Upper lobe of left lung (tissue), 6 donors: ENCODE measurements around the gene SLC25A44. TPM values are rescaled to one million over a fixed set of nuclear protein-coding genes. Genes with fewer than 3 reads are reported as not detected.
"Not testable (repeated sequence)": the region's sequence is repeated elsewhere in the genome, so short reads cannot be mapped to it uniquely, and the experiment has no call there.

ENCODE experiments used
- ATAC-seq, 2 donors: fragments of 200-7000 bp; cut with Tn5 transposase; one replicate each; pipeline ENCODE4 v1.9.1; 2022; ENCODE audit warnings: mild to moderate bottlenecking in 2 of 2, moderate library complexity in 2 of 2; ENCODE audit not compliant: low FRiP score in 2 of 2
- DNase-seq, 2 donors: peaks; one replicate each; pipeline ENCODE4 v3.0.0-alpha.2; 2019 to 2020
- H3K27ac ChIP-seq, 4 donors: fragments of 200-600 bp; sonication (generic); one replicate each; pipeline ENCODE4 v1.5.1; 2016 to 2019
- H3K27me3 ChIP-seq, 4 donors: fragments of 200-600 bp; sonication (generic); one replicate each; pipeline ENCODE4 v1.5.1; 2017 to 2019
- H3K36me3 ChIP-seq, 4 donors: fragments of 200-600 bp; sonication (generic); one replicate each; pipeline ENCODE4 v1.5.1; 2016 to 2019
- H3K4me1 ChIP-seq, 4 donors: fragments of 200-600 bp; sonication (generic); one replicate each; pipeline ENCODE4 v1.5.1; 2018 to 2019
- H3K4me3 ChIP-seq, 4 donors: fragments of 200-600 bp; sonication (generic); one replicate each; pipeline ENCODE4 v1.5.1; 2017 to 2019; ENCODE audit warnings: mild to moderate bottlenecking in 2 of 4, moderate library complexity in 1 of 4
- H3K9me3 ChIP-seq, 4 donors: fragments of 200-600 bp; sonication (generic); one replicate each; pipeline ENCODE4 v1.5.1; 2018 to 2019
- CTCF ChIP-seq, 6 experiments: fragments of 450-650 bp in 4 of 6; fragments of 200-600 bp in 2 of 6; sonication (generic) in 2 of 6; IDR thresholded peaks; one replicate each; pipeline ENCODE4 v1.5.1; 2016 to 2019; ENCODE audit warnings: antibody characterized with exemption in 6 of 6
- EP300 ChIP-seq, 4 donors: sonication (generic); formaldehyde crosslinking; IDR thresholded peaks; one replicate each; pipeline ENCODE4 v1.5.1; 2017; ENCODE audit warnings: antibody characterized with exemption in 4 of 4, control low read depth in 2 of 4
- POLR2A ChIP-seq, 4 donors: fragments of 450-650 bp; IDR thresholded peaks; one replicate each; pipeline ENCODE4 v1.5.1; 2016 to 2017; ENCODE audit warnings: antibody characterized with exemption in 4 of 4, mild to moderate bottlenecking in 2 of 4
- POLR2AphosphoS5 ChIP-seq, 2 donors: sonication (generic); formaldehyde crosslinking; IDR thresholded peaks; one replicate each; pipeline ENCODE4 v1.5.1; 2017; ENCODE audit warnings: antibody characterized with exemption in 2 of 2
- WGBS, 2 donors: methylation state at CpG; one replicate each; pipeline ENCODE4 v1.1.5; 2017 to 2018; 5-methylcytosine and 5-hydroxymethylcytosine counted together
- total RNA-seq, 6 donors: library from RNA; depleted of rRNA in 4 of 6; stranded (reverse); fragments of >200 nt in 4 of 6; gene quantifications; one replicate each; pipeline versions ENCODE4 v1.1.0 to v1.2.1, GENCODE V29; 2016 to 2021
- donor health status: DM: no; HTN: no; CAD: no; lungs with moderate emphysema.
- donor health status: DM: no; HTN: yes; CAD: no; lungs with severe emphysema.

Gene SLC25A44
- total RNA-seq, 6 donors from 2014 or later: 11.0 to 27.4 (median 21.1) TPM

DNA sequence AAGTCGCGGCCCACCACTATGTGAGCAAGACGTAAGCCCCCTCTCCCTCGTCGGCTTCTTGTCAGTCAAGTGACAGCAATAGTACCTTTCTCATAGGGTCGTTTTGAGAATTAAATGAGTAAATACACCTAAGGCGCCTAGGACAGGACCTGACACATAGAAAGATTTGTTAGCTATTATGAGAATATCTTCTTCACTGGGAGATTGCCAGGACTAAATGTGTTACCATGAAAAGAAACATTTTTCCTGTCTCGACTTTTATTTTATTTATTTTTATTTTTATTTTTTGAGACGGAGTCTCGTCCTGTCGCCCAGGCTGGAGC, 19.7 kb downstream of the SLC25A44 start:
- no peaks in the 10 kb centered on the region for H3K27me3 ChIP-seq
- peaks cover 23 to 49% (median 34%) of the 10 kb centered on the region in 4 donors for H3K4me1 ChIP-seq
- DNase-seq (no peak), ATAC-seq (no peak)
- WGBS, 2 donors: 18 to 25% methylated on average over 8 to 11 of the region's 11 CpGs
- H3K27ac ChIP-seq: peak overlapping the region; percentile 87 to 95 (median 93)
- peak overlapping the region; percentile 34 to 62 (median 50) for H3K4me3 ChIP-seq
- TF ChIP-seq POLR2A (IDR thresholded peaks at IDR 0.05) (no peak), POLR2AphosphoS5 (IDR thresholded peaks at IDR 0.05) (no peak), CTCF (IDR thresholded peaks at IDR 0.05) (no peak), EP300 (IDR thresholded peaks at IDR 0.05) (no peak)
- peaks cover 6 to 23% (median 15%) of the 10 kb centered on the region in 4 donors for H3K36me3 ChIP-seq
- no peaks in the 10 kb centered on the region for H3K9me3 ChIP-seq

DNA sequence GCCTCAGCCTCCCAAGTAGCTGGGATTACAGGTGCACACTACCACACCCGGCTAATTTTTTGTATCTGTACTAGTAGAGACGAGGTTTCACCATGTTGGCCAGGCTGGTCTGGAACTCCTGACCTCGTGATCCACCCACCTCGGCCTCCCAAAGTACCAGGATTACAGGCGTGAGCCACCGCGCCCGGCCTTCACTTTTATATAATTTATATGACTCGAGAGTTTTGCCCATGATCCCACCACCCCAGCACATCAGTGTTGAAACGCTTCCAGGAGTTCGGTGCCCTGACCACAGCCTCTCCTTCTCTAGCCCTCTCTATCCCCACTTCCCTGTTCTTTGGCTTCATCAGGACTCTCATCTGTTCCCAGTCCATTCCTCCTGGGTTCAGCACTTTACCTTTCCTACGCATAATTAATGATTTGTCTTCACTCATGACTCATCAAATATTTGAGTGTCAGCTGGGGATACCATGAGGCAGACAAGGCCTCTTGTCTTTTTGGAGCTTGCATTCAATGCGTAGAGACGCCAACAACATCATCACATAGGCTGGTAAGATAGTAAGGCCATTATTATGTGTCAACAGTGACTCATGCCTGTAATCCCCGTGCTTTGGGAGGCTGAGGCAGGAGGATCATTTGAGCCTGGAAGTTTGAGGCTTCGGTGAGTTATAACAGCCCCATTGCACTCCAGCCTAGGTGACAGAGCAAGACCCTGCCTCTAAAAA, 20.3 kb downstream of the SLC25A44 start:
- ATAC-seq (no peak), DNase-seq (no peak)
- no peak for TF ChIP-seq POLR2A (IDR thresholded peaks at IDR 0.05)
- no peak for TF ChIP-seq EP300 (IDR thresholded peaks at IDR 0.05)
- no peak for TF ChIP-seq POLR2AphosphoS5 (IDR thresholded peaks at IDR 0.05)
- TF ChIP-seq CTCF (IDR thresholded peaks at IDR 0.05): no peak
- Histone ChIP-seq H3K9me3 (no peaks in the 10 kb centered on the region), H3K4me3 (peak overlapping the region in 3 of 4 donors; percentile 45 to 62 (median 56)), H3K36me3 (peaks cover 6 to 19% (median 12%) of the 10 kb centered on the region in 4 donors), H3K27ac (peak overlapping the region; percentile 87 to 95 (median 93)), H3K4me1 (peaks cover 23 to 54% (median 34%) of the 10 kb centered on the region in 4 donors), H3K27me3 (no peaks in the 10 kb centered on the region)
- WGBS, 2 donors: 79 to 80% methylated on average over 16 of the region's 16 CpGs

GRCh38 chr1:156216361-156217086, 22.6 kb downstream of the SLC25A44 start:
- not testable (repeated sequence) for H3K27me3 ChIP-seq, ATAC-seq, H3K4me3 ChIP-seq, H3K9me3 ChIP-seq
- 98 to 99% methylated on average over 35 to 55 of the region's 55 CpGs for WGBS, 2 donors
- Histone ChIP-seq H3K27ac (peak overlapping the region in 1 of 4 donors; percentile 80), H3K36me3 (peaks cover 1 to 16% (median 9%) of the 10 kb centered on the region in 4 donors), H3K4me1 (peaks cover 23 to 60% (median 35%) of the 10 kb centered on the region in 4 donors)
- DNase-seq: peak in 1 of 2 donors; percentile 72

GRCh38 chr1:156217871-156218270, 24.0 kb downstream of the SLC25A44 start:
- Histone ChIP-seq H3K9me3 (no peaks in the 10 kb centered on the region), H3K4me1 (peaks cover 17 to 56% (median 30%) of the 10 kb centered on the region in 4 donors), H3K36me3 (peaks cover 11 to 29% (median 18%) of the 10 kb centered on the region in 4 donors), H3K27ac (peak overlapping the region; percentile 71 to 80 (median 74)), H3K4me3 (no peak overlapping the region), H3K27me3 (no peaks in the 10 kb centered on the region)
- no peak for ATAC-seq
- no peak for TF ChIP-seq POLR2AphosphoS5 (IDR thresholded peaks at IDR 0.05)
- TF ChIP-seq CTCF (IDR thresholded peaks at IDR 0.05): no peak
- no peak for TF ChIP-seq POLR2A (IDR thresholded peaks at IDR 0.05)
- no peak for TF ChIP-seq EP300 (IDR thresholded peaks at IDR 0.05)
- no peak for DNase-seq
- WGBS, 2 donors: 38 to 50% methylated on average over 2 of the region's 2 CpGs

DNA sequence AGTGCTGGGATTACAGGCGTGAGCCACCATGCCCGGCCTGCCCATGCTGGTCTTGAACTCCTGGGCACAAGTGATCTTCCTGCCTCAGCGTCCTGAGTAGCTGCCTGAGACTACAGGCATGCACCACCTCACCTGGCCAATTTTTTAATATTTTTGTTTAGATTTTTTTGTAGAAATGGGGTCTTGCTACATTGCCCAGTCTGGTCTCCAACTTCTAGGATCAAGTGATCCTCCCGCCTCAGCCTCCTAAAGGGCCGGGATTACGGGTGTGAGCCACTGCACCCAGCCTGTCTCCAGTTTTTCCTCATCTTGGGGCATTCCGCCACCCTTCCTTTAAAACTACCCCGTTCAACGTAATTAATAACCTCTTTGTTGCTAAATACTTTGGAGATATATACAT, 26.3 kb downstream of the SLC25A44 start:
- no peak for TF ChIP-seq EP300 (IDR thresholded peaks at IDR 0.05)
- no peak for TF ChIP-seq POLR2A (IDR thresholded peaks at IDR 0.05)
- no peak for TF ChIP-seq CTCF (IDR thresholded peaks at IDR 0.05)
- TF ChIP-seq POLR2AphosphoS5 (IDR thresholded peaks at IDR 0.05): no peak
- Histone ChIP-seq H3K9me3 (no peaks in the 10 kb centered on the region), H3K27ac (no peak overlapping the region), H3K4me1 (peaks cover 8 to 45% (median 20%) of the 10 kb centered on the region in 4 donors), H3K4me3 (no peak overlapping the region), H3K36me3 (peaks cover 18 to 42% (median 29%) of the 10 kb centered on the region in 4 donors), H3K27me3 (no peaks in the 10 kb centered on the region)
- ATAC-seq (no peak), DNase-seq (no peak)
- WGBS, 2 donors: 90 to 94% methylated on average over 8 to 9 of the region's 9 CpGs
